DOHH2 (cell line): ENCODE data around the gene SUSD5.

ENCODE experiments used
- CTCF ChIP-seq: fragments of 200-600 bp; sonication (generic); IDR thresholded peaks from one replicate; pipeline ENCODE4 v1.5.1; 2014; ENCODE audit warnings: antibody characterized with exemption, mild to moderate bottlenecking, low read depth, low read length; ENCODE audit not compliant: poor library complexity, severe bottlenecking
- EZH2phosphoT487 ChIP-seq: fragments of 200-600 bp; sonication (generic); IDR thresholded peaks from 2 replicates; pipeline ENCODE4 v1.6.1; 2017; ENCODE audit warnings: borderline replicate concordance, mild to moderate bottlenecking, antibody characterized with exemption, low read length, moderate library complexity, mixed read lengths

- TF ChIP-seq CTCF (no peak), EZH2phosphoT487 (no peak)
Observed at GRCh38 chr3:33212406-33212805, 6.2 kb downstream of the SUSD5 start.
